HG02885 (cell line): ENCODE results near the gene ECM2.

ENCODE experiments used
- ATAC-seq: cut with Tn5 transposase; IDR thresholded peaks from one replicate; pipeline ENCODE4 v1.9.1; 2021; ENCODE audit warnings: mild to moderate bottlenecking; ENCODE audit not compliant: unreplicated experiment, poor library complexity

The ECM2 gene

GRCh38 chr9:92528522-92528849 is 7.3 kb downstream of the ECM2 start:
- no peak for ATAC-seq

DNA sequence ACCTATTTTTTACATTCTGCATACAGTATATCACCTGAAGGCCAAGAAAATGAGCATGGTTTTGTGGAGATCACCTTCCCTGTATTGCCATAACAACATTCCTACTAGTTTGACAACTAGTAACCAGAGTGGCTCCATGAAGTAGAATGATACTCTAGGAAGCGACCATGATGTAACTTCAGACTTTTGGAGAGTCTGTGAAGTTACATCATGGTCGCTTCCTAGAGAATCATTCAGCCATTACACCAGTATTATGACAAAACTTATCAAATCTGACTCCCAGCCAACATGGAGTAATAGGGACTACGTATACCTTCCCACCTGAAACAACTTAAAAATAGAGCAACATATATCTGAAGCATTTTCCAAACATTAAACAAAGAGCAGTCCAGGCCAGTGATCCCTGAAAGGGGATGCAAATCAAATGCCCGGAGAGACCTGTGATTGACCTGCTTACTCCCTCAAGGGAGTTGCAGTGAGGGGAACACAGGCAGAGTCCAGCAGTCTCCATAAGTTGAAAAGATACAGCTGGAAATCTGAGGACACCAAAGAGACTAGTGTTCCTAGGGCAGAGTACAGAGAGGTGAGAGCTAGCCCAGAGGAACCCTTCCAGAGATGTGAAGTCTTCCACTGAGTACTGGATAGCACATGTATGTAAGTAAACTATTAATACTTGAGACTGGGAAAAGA is 7.8 kb downstream of the ECM2 start:
- no peak for ATAC-seq

DNA sequence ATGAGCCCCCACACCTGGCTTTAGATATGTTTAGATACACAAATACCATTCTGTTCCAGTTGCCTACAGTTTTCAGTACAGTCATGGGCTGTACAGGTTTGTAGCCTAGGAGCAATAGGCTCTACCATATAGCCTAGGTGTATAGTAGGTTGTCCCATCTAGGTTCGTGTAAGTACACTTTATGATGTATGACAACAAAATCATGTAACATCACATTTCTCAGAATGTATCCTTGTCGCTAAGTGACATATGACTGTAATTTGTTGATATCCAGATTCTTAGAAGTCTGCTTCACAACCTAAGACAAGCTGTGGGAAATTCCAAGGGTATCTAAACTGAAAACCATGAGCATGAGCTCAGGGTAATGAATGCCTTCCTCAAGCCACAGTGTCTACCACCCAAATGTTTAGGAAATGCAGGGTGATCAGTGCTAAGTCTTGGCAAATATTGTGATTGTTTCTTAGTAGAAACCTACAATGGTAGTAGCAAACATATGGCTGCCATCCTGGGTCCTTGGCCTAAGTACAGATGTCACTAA is 8.4 kb downstream of the ECM2 start:
- no peak for ATAC-seq

GRCh38 chr9:92525306-92525705 is 10.5 kb downstream of the ECM2 start:
- ATAC-seq, result no peak

DNA sequence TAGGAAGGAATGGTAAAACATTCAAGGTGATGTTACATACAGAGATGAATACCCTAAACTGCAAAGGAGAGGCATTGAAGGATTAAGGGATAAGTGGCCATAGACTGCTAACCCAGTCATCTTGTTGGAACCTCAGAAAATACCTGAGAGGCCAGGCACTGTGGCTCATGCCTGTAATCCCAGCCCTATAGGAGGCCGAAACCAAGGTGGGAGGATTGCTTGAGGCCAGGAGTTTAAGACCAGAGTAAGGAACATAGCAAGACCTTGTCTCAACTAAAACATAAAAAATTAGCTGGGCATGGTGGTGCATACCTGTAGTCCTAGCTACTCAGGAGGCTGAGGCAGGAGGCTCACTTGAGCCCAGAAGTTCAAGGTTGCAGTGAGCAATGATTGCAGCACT is 10.9 kb downstream of the ECM2 start:
- ATAC-seq, result no peak

- no peak for ATAC-seq
Measured at GRCh38 chr9:92522983-92523970, 12.5 kb downstream of the ECM2 start.

GRCh38 chr9:92520837-92521236 is 15.0 kb downstream of the ECM2 start:
- no peak for ATAC-seq

GRCh38 chr9:92518199-92518598 is 17.6 kb downstream of the ECM2 start:
- no peak for ATAC-seq

GRCh38 chr9:92517046-92517445 is 18.7 kb downstream of the ECM2 start:
- ATAC-seq, result no peak

DNA sequence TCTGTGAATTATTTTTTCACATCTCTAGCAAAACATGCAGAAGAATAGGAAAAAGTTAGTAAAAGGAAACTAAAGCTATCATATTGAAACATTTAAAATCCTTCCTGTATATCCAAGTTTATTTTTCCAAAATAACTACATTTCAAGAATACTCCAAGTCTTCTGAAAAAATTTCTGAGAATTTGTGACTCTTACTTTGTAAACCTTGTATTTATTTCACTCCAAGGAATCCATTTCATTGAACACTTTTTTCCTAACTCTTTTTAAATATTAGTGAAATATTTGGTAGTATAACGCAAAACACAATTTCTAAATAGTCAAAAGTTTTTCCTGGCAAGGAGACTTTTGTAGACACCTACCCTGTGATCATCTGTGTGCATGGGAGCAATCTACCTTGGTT is 19.3 kb downstream of the ECM2 start:
- ATAC-seq, result no peak

- ATAC-seq, result no peak
Measured at GRCh38 chr9:92514635-92515034, 21.2 kb downstream of the ECM2 start.

DNA sequence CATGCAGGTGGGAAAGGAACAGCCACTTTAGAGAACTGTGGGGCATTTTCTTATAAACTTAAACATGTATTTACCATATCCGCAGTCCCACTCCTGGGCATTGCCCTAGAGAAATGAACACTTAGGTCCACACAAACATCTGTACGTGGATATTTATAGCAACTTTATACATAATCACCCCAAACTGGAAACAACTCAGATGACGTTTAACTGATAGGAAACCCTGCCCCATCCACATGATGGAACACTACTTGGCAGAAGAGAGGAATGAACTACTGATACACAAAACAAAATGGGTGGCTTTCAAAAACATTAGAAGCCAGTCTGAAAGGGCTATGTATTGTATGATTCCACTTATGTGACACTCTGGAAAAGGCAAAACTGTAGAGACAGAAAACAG is 22.4 kb downstream of the ECM2 start:
- ATAC-seq, result no peak

GRCh38 chr9:92512622-92513021 is 23.2 kb downstream of the ECM2 start:
- ATAC-seq, result no peak

GRCh38 chr9:92510747-92511146 is 25.0 kb downstream of the ECM2 start:
- ATAC-seq, result no peak

DNA sequence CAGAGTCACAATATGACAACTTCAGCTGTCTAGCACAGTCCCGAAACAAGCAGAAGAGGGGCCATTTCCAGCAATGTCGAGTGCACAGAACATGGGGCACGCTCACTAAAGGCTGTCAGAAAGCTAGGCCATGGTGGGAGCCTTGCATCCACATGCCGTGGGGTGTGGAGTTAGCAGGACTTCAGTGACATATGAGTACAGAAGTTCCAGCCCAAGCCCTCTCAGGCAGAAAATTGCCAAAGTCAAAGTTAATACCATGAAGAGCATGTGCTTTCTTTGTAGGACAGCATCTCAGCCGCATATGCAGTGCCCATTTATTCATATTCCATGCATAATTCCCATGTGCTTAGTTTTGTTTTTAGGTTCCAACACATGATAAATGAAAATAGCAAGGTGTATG is 26.7 kb downstream of the ECM2 start:
- no peak for ATAC-seq

DNA sequence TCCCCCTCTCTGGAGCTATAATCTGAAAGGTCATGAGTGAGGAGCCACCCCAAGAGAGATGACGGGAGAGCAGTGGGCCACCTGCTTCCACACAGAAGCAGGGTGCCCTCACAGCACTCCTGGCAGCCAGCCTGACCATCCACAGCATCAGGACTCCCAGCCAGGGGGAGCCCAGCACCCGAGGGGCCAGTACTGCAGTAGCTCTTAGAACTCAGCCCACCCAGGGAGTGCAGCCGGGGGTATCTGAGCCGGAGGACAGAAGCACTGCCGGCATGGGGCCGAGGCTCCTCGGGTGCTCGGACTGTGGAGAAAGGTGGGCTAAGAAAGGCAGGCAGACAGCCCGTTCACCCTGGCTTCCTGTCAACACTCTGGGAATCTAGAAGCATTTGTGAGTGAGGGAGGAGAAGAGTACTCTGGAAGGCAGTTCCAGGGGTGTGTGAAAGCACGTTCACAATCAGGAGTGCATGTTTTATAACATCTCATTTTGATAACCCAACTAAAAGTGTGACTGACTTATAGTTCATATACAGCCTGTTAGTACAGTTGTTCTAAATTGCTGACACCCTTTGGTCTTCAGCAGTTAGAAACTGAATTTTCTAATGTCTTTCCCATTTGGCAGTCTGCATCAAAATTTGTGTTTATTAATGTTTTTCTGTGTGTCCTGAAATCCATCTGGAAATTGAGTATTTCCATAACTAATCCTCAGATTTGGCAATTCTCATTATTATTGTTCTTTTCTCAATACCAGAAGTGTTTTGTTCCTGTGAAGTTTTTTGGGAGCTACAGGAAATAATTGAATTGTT is 27.6 kb downstream of the ECM2 start:
- no peak for ATAC-seq

DNA sequence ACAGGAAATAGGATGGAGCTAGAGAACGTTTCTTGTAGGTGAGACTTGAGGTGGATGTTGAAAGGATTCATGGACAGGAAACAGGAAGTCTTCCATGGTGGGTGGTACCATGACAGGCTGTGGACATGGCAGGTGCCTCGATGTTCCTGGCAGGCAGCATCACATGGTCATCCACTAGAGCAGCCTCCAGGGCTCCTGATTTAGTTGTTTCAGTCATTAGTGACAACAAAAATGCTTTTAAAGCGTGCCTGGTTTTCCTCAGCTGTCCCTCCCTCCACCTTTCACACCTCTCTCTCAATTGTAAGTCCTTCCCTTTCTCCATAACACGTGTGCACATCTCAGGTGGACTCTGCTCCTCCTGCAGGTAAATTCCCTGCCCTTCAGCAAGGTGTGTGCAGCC is 28.3 kb downstream of the ECM2 start:
- ATAC-seq, result no peak

GRCh38 chr9:92507005-92507404 is 28.8 kb downstream of the ECM2 start:
- ATAC-seq, result no peak

- ATAC-seq, result no peak
Measured at GRCh38 chr9:92506184-92506857, 29.5 kb downstream of the ECM2 start.

GRCh38 chr9:92504881-92505280 is 30.9 kb downstream of the ECM2 start:
- ATAC-seq, result no peak
